ENCODE data around the gene DCUN1D1.

Gene DCUN1D1

GRCh38 chr3:182980204-182981037 is at the start of gene DCUN1D1:
Gene DCUN1D1, minus strand, starts transcription at chr3:182980538. Its CDS starts 49 bp downstream, at chr3:182980489.
- DNase-seq (ENCODE audit: extremely low spot score) = peak; percentile 83
- CTCF ChIA-PET = no interaction called here
- POLR2A ChIA-PET = no interaction called here
- TF ChIP-seq FOXA1 (IDR thresholded peaks at IDR 0.05) = no peak
- TF ChIP-seq ARNT (IDR thresholded peaks at IDR 0.05) = no peak
- no peak for TF ChIP-seq FOXM1 (IDR thresholded peaks at IDR 0.05; ENCODE audit: borderline replicate concordance)
- TF ChIP-seq ELF4 (IDR thresholded peaks at IDR 0.05) = no peak
- no peak for TF ChIP-seq L3MBTL2 (conservative IDR thresholded peaks at IDR 0.05)
- no peak for TF ChIP-seq PKNOX1 (IDR thresholded peaks at IDR 0.05)
- no peak for TF ChIP-seq FOXK2 (IDR thresholded peaks at IDR 0.05)
- TF ChIP-seq HDGF (IDR thresholded peaks at IDR 0.05; ENCODE audit: borderline replicate concordance) = no peak
- no peak for TF ChIP-seq BHLHE40 (IDR thresholded peaks at IDR 0.05; ENCODE audit: borderline replicate concordance)
- TF ChIP-seq SP1 (IDR thresholded peaks at IDR 0.05) = no peak
- TF ChIP-seq LEF1 (IDR thresholded peaks at IDR 0.05; ENCODE audit: borderline replicate concordance) = no peak
- TF ChIP-seq SUZ12 (IDR thresholded peaks at IDR 0.05) = no peak
- TF ChIP-seq ZNF384 (IDR thresholded peaks at IDR 0.05) = no peak
- no peak for TF ChIP-seq NFRKB (IDR thresholded peaks at IDR 0.05)
- no peak for TF ChIP-seq TARDBP (IDR thresholded peaks at IDR 0.05)
- TF ChIP-seq CTBP1 (IDR thresholded peaks at IDR 0.05; ENCODE audit: borderline replicate concordance) = no peak

- TF ChIP-seq BHLHE40 (IDR thresholded peaks at IDR 0.05; ENCODE audit: borderline replicate concordance) (no peak), CTBP1 (IDR thresholded peaks at IDR 0.05; ENCODE audit: borderline replicate concordance) (no peak), ELF4 (IDR thresholded peaks at IDR 0.05) (no peak), ZNF384 (IDR thresholded peaks at IDR 0.05) (no peak), TARDBP (IDR thresholded peaks at IDR 0.05) (no peak), HDGF (IDR thresholded peaks at IDR 0.05; ENCODE audit: borderline replicate concordance) (no peak), NFRKB (IDR thresholded peaks at IDR 0.05) (no peak), ARNT (IDR thresholded peaks at IDR 0.05) (no peak), PKNOX1 (IDR thresholded peaks at IDR 0.05) (no peak), FOXK2 (IDR thresholded peaks at IDR 0.05) (no peak), SP1 (IDR thresholded peaks at IDR 0.05) (no peak)
- POLR2A ChIA-PET = no interaction called here
- CTCF ChIA-PET = no interaction called here
- DNase-seq (ENCODE audit: extremely low spot score) = no peak
Measured at GRCh38 chr3:183028416-183028815, 48.1 kb upstream of the DCUN1D1 start.

DNA sequence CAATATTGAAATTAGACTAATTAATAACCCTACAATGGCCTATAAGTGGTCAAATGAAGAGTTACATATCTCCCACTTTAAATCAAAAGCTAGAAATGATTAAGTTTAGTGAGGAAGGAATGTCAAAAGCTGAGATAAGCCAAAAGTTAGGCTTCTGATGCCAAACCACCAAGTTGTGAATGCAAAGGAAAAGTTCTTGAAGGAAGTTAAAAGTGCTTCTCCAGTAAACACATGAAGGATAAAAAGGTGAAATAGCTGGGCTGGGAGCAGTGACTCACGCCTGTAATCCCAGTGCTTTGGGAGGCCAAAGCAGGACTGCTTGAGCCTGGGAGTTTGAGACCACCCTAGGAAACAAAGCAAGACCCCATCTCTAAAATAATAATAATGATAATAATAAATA is 46.9 kb upstream of the DCUN1D1 start:
- CTCF ChIA-PET = no interaction called here
- no peak for DNase-seq (ENCODE audit: extremely low spot score)
- no peak for TF ChIP-seq PKNOX1 (IDR thresholded peaks at IDR 0.05)
- TF ChIP-seq ARNT (IDR thresholded peaks at IDR 0.05) = no peak
- TF ChIP-seq NFRKB (IDR thresholded peaks at IDR 0.05) = no peak
- TF ChIP-seq L3MBTL2 (conservative IDR thresholded peaks at IDR 0.05) = no peak
- TF ChIP-seq CTBP1 (IDR thresholded peaks at IDR 0.05; ENCODE audit: borderline replicate concordance) = no peak
- no peak for TF ChIP-seq ELF4 (IDR thresholded peaks at IDR 0.05)
- no peak for TF ChIP-seq ZNF384 (IDR thresholded peaks at IDR 0.05)
- TF ChIP-seq SUZ12 (IDR thresholded peaks at IDR 0.05) = no peak
- TF ChIP-seq SP1 (IDR thresholded peaks at IDR 0.05) = no peak
- no peak for TF ChIP-seq BHLHE40 (IDR thresholded peaks at IDR 0.05; ENCODE audit: borderline replicate concordance)
- no peak for TF ChIP-seq FOXA1 (IDR thresholded peaks at IDR 0.05)
- no peak for TF ChIP-seq TARDBP (IDR thresholded peaks at IDR 0.05)
- no peak for TF ChIP-seq FOXM1 (IDR thresholded peaks at IDR 0.05; ENCODE audit: borderline replicate concordance)
- POLR2A ChIA-PET = no interaction called here

- TF ChIP-seq PKNOX1 (IDR thresholded peaks at IDR 0.05) = no peak
- no peak for TF ChIP-seq TARDBP (IDR thresholded peaks at IDR 0.05)
- TF ChIP-seq LEF1 (IDR thresholded peaks at IDR 0.05; ENCODE audit: borderline replicate concordance) = no peak
- TF ChIP-seq L3MBTL2 (conservative IDR thresholded peaks at IDR 0.05) = no peak
- no peak for TF ChIP-seq ELF4 (IDR thresholded peaks at IDR 0.05)
- no peak for TF ChIP-seq ZNF384 (IDR thresholded peaks at IDR 0.05)
- no peak for TF ChIP-seq SUZ12 (IDR thresholded peaks at IDR 0.05)
- no peak for TF ChIP-seq FOXK2 (IDR thresholded peaks at IDR 0.05)
- TF ChIP-seq FOXA1 (IDR thresholded peaks at IDR 0.05) = no peak
- no peak for TF ChIP-seq NFRKB (IDR thresholded peaks at IDR 0.05)
- TF ChIP-seq BHLHE40 (IDR thresholded peaks at IDR 0.05; ENCODE audit: borderline replicate concordance) = no peak
- no peak for TF ChIP-seq CTBP1 (IDR thresholded peaks at IDR 0.05; ENCODE audit: borderline replicate concordance)
- no peak for TF ChIP-seq HDGF (IDR thresholded peaks at IDR 0.05; ENCODE audit: borderline replicate concordance)
- DNase-seq (ENCODE audit: extremely low spot score) = no peak
- POLR2A ChIA-PET = no interaction called here
- CTCF ChIA-PET = no interaction called here
Measured at GRCh38 chr3:183022936-183023516, 42.7 kb upstream of the DCUN1D1 start.
